PC-9 (cell line): ENCODE results near the gene CAMTA1.

Experiments used
- EZH2 ChIP-seq: fragments of 200-600 bp; sonication (generic); IDR thresholded peaks from 2 replicates; pipeline ENCODE4 v1.8.0; 2017; ENCODE audit warnings: antibody characterized with exemption, low read depth
- TF ChIP-seq, protein P1 (sequence below): fragments of 200-600 bp; sonication (generic); conservative IDR thresholded peaks from 2 replicates; pipeline ENCODE4 v1.6.1; 2017; ENCODE audit warnings: mixed run types, antibody characterized with exemption, mild to moderate bottlenecking, moderate library complexity

DNA sequence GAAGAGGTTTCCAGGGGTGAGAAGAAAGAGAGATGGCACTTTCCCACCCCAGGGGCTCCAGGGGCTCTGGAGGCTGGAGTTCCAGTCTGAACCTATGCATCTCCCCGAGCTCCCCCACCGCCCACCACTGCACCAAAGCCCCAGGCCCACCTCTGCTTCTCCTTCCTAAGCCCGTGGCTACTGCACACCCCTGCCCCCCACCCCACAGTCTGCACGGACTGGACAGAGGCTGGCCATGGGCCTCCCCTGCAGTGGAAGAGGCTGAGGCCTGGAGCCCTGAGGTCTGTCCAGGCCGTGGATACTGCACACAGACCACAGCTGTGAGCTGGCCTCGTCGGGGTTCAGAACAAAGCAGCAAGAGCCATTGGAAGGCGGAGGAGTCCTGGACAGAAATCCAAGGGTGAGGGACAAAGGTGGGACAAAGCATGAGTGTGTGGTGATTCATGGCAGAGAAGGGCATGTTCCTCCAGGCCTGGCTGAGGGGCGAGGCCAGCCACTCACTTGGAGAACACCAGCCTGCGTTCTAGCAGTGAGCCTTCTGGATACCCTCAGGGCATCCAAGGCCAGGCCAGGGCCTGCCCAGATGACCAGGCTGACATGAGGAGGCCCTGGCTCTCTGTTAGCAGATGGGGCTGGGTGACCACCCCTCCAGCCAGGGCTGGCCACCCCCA is 741.1 kb downstream of the CAMTA1 start:
- TF ChIP-seq, protein P1, sequence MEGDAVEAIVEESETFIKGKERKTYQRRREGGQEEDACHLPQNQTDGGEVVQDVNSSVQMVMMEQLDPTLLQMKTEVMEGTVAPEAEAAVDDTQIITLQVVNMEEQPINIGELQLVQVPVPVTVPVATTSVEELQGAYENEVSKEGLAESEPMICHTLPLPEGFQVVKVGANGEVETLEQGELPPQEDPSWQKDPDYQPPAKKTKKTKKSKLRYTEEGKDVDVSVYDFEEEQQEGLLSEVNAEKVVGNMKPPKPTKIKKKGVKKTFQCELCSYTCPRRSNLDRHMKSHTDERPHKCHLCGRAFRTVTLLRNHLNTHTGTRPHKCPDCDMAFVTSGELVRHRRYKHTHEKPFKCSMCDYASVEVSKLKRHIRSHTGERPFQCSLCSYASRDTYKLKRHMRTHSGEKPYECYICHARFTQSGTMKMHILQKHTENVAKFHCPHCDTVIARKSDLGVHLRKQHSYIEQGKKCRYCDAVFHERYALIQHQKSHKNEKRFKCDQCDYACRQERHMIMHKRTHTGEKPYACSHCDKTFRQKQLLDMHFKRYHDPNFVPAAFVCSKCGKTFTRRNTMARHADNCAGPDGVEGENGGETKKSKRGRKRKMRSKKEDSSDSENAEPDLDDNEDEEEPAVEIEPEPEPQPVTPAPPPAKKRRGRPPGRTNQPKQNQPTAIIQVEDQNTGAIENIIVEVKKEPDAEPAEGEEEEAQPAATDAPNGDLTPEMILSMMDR = no peak
- TF ChIP-seq EZH2 = no peak
